ENCODE measurements around the gene CENATAC. TPM values are rescaled to one million over a fixed set of nuclear protein-coding genes. Genes with fewer than 3 reads are reported as not detected.
"Not testable (repeated sequence)": the region's sequence is repeated elsewhere in the genome, so short reads cannot be mapped to it uniquely, and the experiment has no call there.

CENATAC gene
- total and polyA plus RNA-seq, 4 donors: 6.0 to 33.6 (median 13.2) TPM

- no peak for TF ChIP-seq ATF3 (IDR thresholded peaks at IDR 0.05)
- no peak for TF ChIP-seq GABPA (IDR thresholded peaks at IDR 0.05 in 1 of 2, conservative IDR thresholded peaks at IDR 0.05 in 1 of 2)
- TF ChIP-seq YY1 (IDR thresholded peaks at IDR 0.05): no peak
- no peak for TF ChIP-seq EGR1 (IDR thresholded peaks at IDR 0.05; ENCODE audit: low read depth in 2 of 2)
- no peak for TF ChIP-seq ZBTB33 (IDR thresholded peaks at IDR 0.05)
- TF ChIP-seq HNF4A (conservative IDR thresholded peaks at IDR 0.05): no peak
- TF ChIP-seq NR2F2 (IDR thresholded peaks at IDR 0.05): no peak
- TF ChIP-seq REST (IDR thresholded peaks at IDR 0.05): no peak
- Histone ChIP-seq H3K9ac (ENCODE audit: low read depth in 1 of 2, low read length in 2 of 2) (no peak overlapping the region), H3K9me3 (ENCODE audit: control insufficient read depth in 4 of 4, low read length in 3 of 4) (no peaks in the 10 kb centered on the region), H3K27me3 (ENCODE audit: control insufficient read depth in 4 of 4, insufficient read depth in 4 of 4, low read length in 3 of 4) (no peaks in the 10 kb centered on the region), H3K27ac (ENCODE audit: low read depth in 1 of 2, low read length in 2 of 2) (no peak overlapping the region), H3K4me3 (ENCODE audit: low read depth in 1 of 3, low read length in 3 of 3) (no peak overlapping the region), H3K4me1 (ENCODE audit: control insufficient read depth in 4 of 4, insufficient read depth in 4 of 4, low read length in 3 of 4) (peaks cover 0 to 27% (median 12%) of the 10 kb centered on the region in 4 donors), H3K36me3 (ENCODE audit: control insufficient read depth in 4 of 4, insufficient read depth in 3 of 4, low read depth in 1 of 4, low read length in 3 of 4) (no peaks in the 10 kb centered on the region)
- WGBS: 90% methylated on average over 9 of the region's 9 CpGs
- DNase-seq (ENCODE audit: low spot score): no peak
Measured at GRCh38 chr11:119031912-119032280, 34.0 kb downstream of the CENATAC start.

GRCh38 chr11:119033421-119033820 is 35.5 kb downstream of the CENATAC start:
- H3K9me3 ChIP-seq (ENCODE audit: control insufficient read depth in 4 of 4, low read length in 3 of 4); DNase-seq (ENCODE audit: low spot score); H3K27me3 ChIP-seq (ENCODE audit: control insufficient read depth in 4 of 4, insufficient read depth in 4 of 4, low read length in 3 of 4); H3K4me3 ChIP-seq (ENCODE audit: low read depth in 1 of 3, low read length in 3 of 3); H3K27ac ChIP-seq (ENCODE audit: low read depth in 1 of 2, low read length in 2 of 2); H3K9ac ChIP-seq (ENCODE audit: low read depth in 1 of 2, low read length in 2 of 2); H3K36me3 ChIP-seq (ENCODE audit: control insufficient read depth in 4 of 4, insufficient read depth in 3 of 4, low read depth in 1 of 4, low read length in 3 of 4): not testable (repeated sequence)
- peaks cover 0 to 13% (median 6%) of the 10 kb centered on the region in 4 donors for H3K4me1 ChIP-seq (ENCODE audit: control insufficient read depth in 4 of 4, insufficient read depth in 4 of 4, low read length in 3 of 4)
- 91% methylated on average over 10 of the region's 10 CpGs for WGBS

GRCh38 chr11:119034813-119035212 is 36.9 kb downstream of the CENATAC start:
- TF ChIP-seq HNF4G (IDR thresholded peaks at IDR 0.05) (no peak), NR2F2 (IDR thresholded peaks at IDR 0.05) (no peak), RXRA (IDR thresholded peaks at IDR 0.05) (no peak), RAD21 (IDR thresholded peaks at IDR 0.05) (no peak)
- no peak overlapping the region for H3K27ac ChIP-seq (ENCODE audit: low read depth in 1 of 2, low read length in 2 of 2)
- 85% methylated on average over 3 of the region's 3 CpGs for WGBS

More at GRCh38 chr11:119034813-119035212, 36.9 kb downstream of the CENATAC start:
- Histone ChIP-seq H3K27me3 (ENCODE audit: control insufficient read depth in 4 of 4, insufficient read depth in 4 of 4, low read length in 3 of 4) (no peaks in the 10 kb centered on the region), H3K9ac (ENCODE audit: low read depth in 1 of 2, low read length in 2 of 2) (no peak overlapping the region), H3K4me3 (ENCODE audit: low read depth in 1 of 3, low read length in 3 of 3) (no peak overlapping the region), H3K9me3 (ENCODE audit: control insufficient read depth in 4 of 4, low read length in 3 of 4) (no peaks in the 10 kb centered on the region), H3K36me3 (ENCODE audit: control insufficient read depth in 4 of 4, insufficient read depth in 3 of 4, low read depth in 1 of 4, low read length in 3 of 4) (no peaks in the 10 kb centered on the region), H3K4me1 (ENCODE audit: control insufficient read depth in 4 of 4, insufficient read depth in 4 of 4, low read length in 3 of 4) (peaks cover 0 to 3% (median under 1%) of the 10 kb centered on the region in 4 donors)
- DNase-seq (ENCODE audit: low spot score): no peak

All from liver (tissue), 9 donors.